Measurements from ENCODE around the gene SGSM2. TPM values are rescaled to one million over a fixed set of nuclear protein-coding genes. Genes with fewer than 3 reads are reported as not detected.
A peak's percentile ranks its signal among the peaks of the same experiment; 100 is the strongest.

The SGSM2 gene
- total and polyA plus RNA-seq, 2 of the 13 experiments (the other 11 are each of a cell fraction or from before 2014, with no cell fraction given): 30.4 to 51.3 TPM

DNA sequence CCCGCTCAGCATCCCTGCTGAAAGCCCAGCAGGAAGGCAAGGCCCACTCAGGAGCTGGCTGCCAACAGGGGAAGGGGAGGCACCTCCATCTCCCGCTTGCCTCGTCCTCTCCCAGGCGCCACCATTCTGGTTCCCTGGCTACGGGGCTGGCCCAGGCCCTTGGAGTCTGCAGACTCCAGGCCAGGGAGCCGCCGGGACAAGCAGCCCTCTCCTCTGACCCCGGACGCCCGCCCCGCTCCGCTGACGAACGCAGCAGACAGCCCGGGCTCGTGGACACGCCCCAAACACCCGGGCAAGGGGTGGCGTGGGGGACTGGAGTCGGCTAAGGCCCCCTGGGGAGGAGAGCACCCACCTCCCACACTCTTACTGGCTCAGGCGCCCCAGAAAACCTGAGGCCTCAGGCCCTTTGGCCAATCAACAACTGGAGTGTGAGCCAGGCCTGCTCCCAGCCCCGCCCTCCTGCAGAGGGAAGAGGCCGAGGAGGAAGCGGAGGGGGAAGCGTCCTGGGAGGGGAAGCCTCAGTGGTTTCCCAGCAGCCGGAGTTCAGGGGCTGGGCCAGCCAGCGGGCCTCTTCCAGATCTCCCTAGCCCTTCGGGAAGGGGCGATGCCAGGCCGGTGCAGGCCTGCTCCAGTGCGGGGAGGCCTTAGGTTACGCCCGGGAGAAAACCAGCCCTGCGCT is 59.4 kb downstream of the SGSM2 start (continued):
- TF ChIP-seq ZNF17 (CRISPR knock-in tag; IDR thresholded peaks at IDR 0.05) (no peak), HIVEP1 (CRISPR knock-in tag; IDR thresholded peaks at IDR 0.05) (peak; percentile 78), SUZ12 (IDR thresholded peaks at IDR 0.05; ENCODE audit: low read depth, low read length) (no peak), ZNF350 (CRISPR knock-in tag; IDR thresholded peaks at IDR 0.05; ENCODE audit: borderline replicate concordance, low read depth) (peak; percentile 20; the same call in 1 of the 2 replicates), ZKSCAN1 (IDR thresholded peaks at IDR 0.05; ENCODE audit: low read length) (no peak), ZNF607 (CRISPR knock-in tag; IDR thresholded peaks at IDR 0.05; ENCODE audit: borderline replicate concordance) (no peak), NFYB (CRISPR knock-in tag; IDR thresholded peaks at IDR 0.05) (peak; percentile 86), ZNF44 (CRISPR knock-in tag; IDR thresholded peaks at IDR 0.05) (no peak), TSC22D2 (CRISPR knock-in tag; IDR thresholded peaks at IDR 0.05; ENCODE audit: borderline replicate concordance) (no peak), KLF6 (CRISPR knock-in tag; IDR thresholded peaks at IDR 0.05) (no peak), JUN (CRISPR knock-in tag; IDR thresholded peaks at IDR 0.05) (no peak), ZSCAN20 (CRISPR knock-in tag; IDR thresholded peaks at IDR 0.05; ENCODE audit: borderline replicate concordance) (no peak), FOXK2 (IDR thresholded peaks at IDR 0.05) (no peak), ZNF879 (CRISPR knock-in tag; IDR thresholded peaks at IDR 0.05) (no peak), RAD21 (CRISPR knock-in tag; IDR thresholded peaks at IDR 0.05) (no peak), XBP1 (CRISPR knock-in tag; IDR thresholded peaks at IDR 0.05) (no peak), ZNF589 (CRISPR knock-in tag; conservative IDR thresholded peaks at IDR 0.05) (no peak), MBD4 (IDR thresholded peaks at IDR 0.05; ENCODE audit: borderline replicate concordance, low read length) (no peak), ZNF816 (CRISPR knock-in tag; IDR thresholded peaks at IDR 0.05; ENCODE audit: borderline replicate concordance) (no peak), ZNF766 (CRISPR knock-in tag; IDR thresholded peaks at IDR 0.05; ENCODE audit: borderline replicate concordance) (0 out of 2 replicates have a peak, but pooled peaks have one; percentile 62), JUND (CRISPR knock-in tag; IDR thresholded peaks at IDR 0.05) (no peak), GFI1 (CRISPR knock-in tag; IDR thresholded peaks at IDR 0.05; ENCODE audit: borderline replicate concordance) (no peak), YEATS2 (CRISPR knock-in tag; IDR thresholded peaks at IDR 0.05; ENCODE audit: borderline replicate concordance) (no peak), NKX3-1 (CRISPR knock-in tag; IDR thresholded peaks at IDR 0.05) (no peak), AHR (CRISPR knock-in tag; IDR thresholded peaks at IDR 0.05) (no peak), MXI1 (IDR thresholded peaks at IDR 0.05; ENCODE audit: borderline replicate concordance, low read depth, low read length) (peak; percentile 79; the same call in 1 of the 3 replicates), SP140L (CRISPR knock-in tag; IDR thresholded peaks at IDR 0.05; ENCODE audit: borderline replicate concordance) (no peak)
- TF ChIP-seq, protein P1, sequence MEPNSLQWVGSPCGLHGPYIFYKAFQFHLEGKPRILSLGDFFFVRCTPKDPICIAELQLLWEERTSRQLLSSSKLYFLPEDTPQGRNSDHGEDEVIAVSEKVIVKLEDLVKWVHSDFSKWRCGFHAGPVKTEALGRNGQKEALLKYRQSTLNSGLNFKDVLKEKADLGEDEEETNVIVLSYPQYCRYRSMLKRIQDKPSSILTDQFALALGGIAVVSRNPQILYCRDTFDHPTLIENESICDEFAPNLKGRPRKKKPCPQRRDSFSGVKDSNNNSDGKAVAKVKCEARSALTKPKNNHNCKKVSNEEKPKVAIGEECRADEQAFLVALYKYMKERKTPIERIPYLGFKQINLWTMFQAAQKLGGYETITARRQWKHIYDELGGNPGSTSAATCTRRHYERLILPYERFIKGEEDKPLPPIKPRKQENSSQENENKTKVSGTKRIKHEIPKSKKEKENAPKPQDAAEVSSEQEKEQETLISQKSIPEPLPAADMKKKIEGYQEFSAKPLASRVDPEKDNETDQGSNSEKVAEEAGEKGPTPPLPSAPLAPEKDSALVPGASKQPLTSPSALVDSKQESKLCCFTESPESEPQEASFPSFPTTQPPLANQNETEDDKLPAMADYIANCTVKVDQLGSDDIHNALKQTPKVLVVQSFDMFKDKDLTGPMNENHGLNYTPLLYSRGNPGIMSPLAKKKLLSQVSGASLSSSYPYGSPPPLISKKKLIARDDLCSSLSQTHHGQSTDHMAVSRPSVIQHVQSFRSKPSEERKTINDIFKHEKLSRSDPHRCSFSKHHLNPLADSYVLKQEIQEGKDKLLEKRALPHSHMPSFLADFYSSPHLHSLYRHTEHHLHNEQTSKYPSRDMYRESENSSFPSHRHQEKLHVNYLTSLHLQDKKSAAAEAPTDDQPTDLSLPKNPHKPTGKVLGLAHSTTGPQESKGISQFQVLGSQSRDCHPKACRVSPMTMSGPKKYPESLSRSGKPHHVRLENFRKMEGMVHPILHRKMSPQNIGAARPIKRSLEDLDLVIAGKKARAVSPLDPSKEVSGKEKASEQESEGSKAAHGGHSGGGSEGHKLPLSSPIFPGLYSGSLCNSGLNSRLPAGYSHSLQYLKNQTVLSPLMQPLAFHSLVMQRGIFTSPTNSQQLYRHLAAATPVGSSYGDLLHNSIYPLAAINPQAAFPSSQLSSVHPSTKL (CRISPR knock-in tag; IDR thresholded peaks at IDR 0.05): peak; percentile 27; the same call in 1 of the 2 replicates
- TF ChIP-seq, protein P2, sequence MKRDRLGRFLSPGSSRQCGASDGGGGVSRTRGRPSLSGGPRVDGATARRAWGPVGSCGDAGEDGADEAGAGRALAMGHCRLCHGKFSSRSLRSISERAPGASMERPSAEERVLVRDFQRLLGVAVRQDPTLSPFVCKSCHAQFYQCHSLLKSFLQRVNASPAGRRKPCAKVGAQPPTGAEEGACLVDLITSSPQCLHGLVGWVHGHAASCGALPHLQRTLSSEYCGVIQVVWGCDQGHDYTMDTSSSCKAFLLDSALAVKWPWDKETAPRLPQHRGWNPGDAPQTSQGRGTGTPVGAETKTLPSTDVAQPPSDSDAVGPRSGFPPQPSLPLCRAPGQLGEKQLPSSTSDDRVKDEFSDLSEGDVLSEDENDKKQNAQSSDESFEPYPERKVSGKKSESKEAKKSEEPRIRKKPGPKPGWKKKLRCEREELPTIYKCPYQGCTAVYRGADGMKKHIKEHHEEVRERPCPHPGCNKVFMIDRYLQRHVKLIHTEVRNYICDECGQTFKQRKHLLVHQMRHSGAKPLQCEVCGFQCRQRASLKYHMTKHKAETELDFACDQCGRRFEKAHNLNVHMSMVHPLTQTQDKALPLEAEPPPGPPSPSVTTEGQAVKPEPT (CRISPR knock-in tag; IDR thresholded peaks at IDR 0.05; ENCODE audit: low read depth): no peak

Data from HepG2 (cell line).